GM12865 (cell line): ENCODE data around the gene POLR3B.

Experiments
- DNase-seq: peaks from one replicate; pipeline ENCODE4 v3.0.0; 2010; ENCODE audit warnings: low read depth
- H3K4me3 ChIP-seq: 2 replicates; pipeline ENCODE4 v1.5.1; 2011; ENCODE audit warnings: mild to moderate bottlenecking, low read depth, low read length, control low read depth
- TF ChIP-seq, protein P1 (sequence below): IDR thresholded peaks from 2 replicates; pipeline ENCODE4 v1.5.1; 2011; ENCODE audit warnings: low read length, control low read depth, low read depth, inconsistent platforms; ENCODE audit not compliant: insufficient read depth; ENCODE audit errors: missing control alignments

The POLR3B gene

DNA sequence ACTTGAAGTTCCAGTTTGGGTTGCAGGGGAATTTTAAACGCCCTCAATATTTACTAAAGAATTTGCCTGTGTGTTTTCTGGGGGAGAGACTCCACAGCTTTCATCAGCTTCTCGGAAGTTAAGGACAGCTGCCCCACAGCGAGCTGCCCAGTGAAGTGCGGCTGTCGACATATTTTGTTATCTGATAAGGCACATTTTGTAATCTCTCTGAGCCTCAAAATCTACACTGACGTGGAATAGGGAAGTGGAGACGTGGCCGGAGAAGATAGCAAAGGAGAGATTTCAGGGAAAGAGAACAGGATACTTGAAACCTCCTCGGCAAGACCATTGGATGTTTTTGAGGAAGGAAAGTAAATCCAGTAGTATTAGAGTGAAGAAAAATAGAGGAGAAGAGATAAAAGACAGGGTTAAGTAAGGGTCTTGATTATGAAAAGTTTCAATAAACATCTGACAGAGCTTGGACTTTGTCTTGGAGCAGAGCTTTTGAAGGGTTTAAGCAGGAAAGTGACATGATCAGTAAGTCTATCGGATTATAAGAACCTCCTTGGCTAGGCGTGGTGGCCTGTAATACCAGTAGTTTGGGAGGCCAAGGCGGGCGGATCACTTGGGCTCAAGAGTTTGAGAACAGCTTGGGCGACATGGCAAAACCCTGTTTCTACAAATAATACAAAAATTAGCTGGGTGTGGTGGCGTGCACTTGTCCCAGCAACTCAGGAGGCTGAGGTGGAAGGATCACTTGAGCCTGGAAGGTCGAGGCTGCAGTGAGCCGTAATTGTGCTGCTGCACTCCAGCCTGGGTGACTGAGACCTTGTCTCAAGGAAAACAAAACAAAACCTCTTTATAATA, 1.1 kb downstream of the POLR3B start:
- peak overlapping the region; percentile 65 for H3K4me3 ChIP-seq
- peak; percentile 6 for DNase-seq
- TF ChIP-seq, protein P1, sequence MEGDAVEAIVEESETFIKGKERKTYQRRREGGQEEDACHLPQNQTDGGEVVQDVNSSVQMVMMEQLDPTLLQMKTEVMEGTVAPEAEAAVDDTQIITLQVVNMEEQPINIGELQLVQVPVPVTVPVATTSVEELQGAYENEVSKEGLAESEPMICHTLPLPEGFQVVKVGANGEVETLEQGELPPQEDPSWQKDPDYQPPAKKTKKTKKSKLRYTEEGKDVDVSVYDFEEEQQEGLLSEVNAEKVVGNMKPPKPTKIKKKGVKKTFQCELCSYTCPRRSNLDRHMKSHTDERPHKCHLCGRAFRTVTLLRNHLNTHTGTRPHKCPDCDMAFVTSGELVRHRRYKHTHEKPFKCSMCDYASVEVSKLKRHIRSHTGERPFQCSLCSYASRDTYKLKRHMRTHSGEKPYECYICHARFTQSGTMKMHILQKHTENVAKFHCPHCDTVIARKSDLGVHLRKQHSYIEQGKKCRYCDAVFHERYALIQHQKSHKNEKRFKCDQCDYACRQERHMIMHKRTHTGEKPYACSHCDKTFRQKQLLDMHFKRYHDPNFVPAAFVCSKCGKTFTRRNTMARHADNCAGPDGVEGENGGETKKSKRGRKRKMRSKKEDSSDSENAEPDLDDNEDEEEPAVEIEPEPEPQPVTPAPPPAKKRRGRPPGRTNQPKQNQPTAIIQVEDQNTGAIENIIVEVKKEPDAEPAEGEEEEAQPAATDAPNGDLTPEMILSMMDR = no peak

DNA sequence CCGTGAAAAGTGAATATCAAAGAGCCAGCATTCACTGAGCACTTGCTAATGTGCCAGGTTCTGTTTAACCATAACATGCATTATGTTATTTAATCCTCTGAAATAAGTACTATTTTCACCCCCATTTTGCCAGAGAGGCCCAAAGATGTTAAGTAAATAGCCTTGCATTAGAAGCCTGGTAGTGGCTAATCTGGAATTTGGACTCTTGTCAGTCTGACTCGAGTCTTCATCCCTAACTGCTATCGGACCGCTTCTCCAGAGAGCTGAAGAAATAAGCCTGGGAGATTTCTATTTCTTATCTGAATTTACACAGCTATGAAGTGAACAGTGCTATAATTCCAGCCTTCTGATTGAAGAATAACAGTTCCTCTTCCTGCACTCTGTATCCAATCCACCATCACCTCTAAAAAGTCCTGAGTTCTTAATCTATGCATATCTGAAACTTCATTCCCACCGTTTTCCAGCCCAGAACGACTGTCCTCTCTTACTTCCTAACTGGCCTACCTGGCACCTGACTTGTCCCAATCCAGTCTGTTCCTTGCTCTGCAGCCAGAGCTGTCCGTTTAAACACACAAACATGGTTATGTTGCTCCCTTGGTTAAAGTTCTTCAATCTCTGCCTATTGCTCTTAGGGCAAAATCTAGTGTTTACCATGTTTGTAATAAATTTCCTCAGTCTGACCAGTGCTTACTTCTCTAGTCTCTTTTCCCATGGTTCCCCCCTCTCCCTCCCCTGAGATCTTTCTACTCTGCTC, 2.3 kb downstream of the POLR3B start:
- H3K4me3 ChIP-seq = no peak overlapping the region

DNA sequence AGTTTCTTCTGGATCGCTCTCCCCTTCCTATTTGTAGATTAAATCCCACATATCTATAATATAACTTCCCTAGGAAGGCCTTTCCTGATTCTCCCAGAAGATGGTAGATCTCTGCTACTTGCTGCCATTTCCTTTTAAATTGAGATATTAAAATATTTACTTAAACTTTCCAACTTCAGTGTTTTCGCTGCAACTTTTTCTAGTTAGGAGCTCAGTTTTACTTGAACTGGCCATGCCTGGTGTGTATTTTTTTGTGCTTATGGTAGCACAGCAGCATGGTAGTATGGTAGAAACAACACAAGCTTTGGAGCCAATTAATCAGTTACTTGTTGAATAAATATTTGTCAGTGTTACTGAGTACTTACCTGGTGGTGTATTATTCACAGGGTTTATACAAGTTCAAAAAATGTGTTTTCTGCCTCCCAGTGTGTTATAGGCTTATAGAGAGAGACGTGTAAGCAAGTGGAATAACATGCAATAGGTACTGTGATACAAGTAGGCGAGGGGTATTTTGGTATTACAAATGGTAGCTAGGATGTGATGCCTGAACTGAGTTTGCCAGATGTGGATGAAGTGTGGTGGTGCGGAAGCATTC, 2.9 kb downstream of the POLR3B start:
- no peak overlapping the region for H3K4me3 ChIP-seq
- TF ChIP-seq, protein P1 = no peak
- no peak for DNase-seq

More for the DNA sequence above, 2.3 kb downstream of the POLR3B start:
- no peak for DNase-seq
- TF ChIP-seq, protein P1 = no peak

DNA sequence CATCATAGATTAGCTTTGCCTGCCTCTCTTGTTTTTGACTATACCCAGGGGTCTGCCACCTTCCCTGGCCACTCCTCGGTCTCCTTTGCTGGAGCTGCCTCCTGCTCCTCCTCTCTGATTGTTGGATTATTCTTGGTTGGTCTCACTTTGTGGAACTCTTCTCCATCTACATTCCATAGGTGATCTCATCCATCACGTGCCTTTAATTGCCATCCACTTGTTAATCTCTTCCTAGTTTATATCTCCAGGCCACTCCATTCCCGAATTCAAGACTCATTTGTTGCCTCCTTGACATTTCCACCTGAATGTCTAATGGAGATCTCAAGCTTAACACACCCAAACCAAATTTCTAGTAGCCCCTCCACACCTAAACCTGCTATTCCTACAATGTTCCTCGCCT, 5.4 kb downstream of the POLR3B start:
- TF ChIP-seq, protein P1 = no peak
- H3K4me3 ChIP-seq = no peak overlapping the region
- DNase-seq = no peak

DNA sequence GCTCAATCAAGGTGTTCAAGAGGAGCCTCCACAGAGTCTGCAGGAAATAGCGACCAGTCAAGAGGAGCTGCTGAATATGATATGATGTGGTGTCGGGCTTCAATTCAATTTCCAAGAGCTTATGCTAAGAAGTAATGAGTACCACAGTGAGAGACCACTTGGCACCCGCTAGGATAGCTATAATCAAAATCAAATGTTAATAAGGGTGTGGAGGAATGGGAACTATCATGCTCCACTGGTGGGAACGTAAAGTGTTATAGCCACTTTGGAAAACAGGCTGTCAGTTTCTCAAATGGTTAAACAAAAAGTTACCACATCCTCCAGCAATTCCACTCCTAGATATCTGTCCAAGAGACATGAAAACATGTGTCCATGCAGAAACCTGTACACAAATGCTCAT, 6.7 kb downstream of the POLR3B start:
- no peak for DNase-seq
- no peak overlapping the region for H3K4me3 ChIP-seq
- TF ChIP-seq, protein P1 = no peak

DNA sequence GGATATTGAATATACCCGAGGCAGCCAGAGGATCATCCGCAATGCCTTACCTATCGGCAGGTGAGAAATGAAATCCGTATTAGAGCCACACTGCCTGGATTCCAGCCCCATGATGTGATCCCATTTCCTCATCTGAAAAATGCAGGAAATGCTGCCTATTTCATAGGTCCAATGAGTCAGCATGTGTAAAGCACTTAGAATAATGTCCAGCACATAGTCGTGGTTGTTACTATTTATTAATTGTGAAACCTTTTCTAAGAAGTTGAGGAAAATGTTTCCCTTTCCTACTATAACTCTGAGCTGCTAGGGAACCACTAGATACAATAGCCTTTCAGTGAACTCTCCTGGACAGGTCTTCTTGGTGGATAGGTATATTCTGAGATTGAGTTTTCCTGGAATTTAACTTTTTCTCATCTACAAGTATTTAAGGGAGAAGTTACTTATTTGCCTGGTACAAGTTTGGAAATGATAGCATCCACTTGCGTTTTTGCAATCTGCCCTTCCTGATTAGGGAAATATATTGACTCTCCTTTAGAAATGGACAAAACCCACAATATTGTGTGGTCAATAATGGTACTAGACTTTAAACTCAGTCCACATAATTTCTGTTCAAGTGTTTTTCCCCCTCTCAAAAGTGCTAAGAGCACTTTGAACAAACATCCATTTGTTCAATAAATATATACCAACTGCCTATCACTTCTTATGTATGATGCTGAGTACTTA, 12.2 kb downstream of the POLR3B start:
- no peak for DNase-seq
- TF ChIP-seq, protein P1 = no peak
- no peak overlapping the region for H3K4me3 ChIP-seq
